ENCODE results near the gene FAM98A. TPM values are rescaled to one million over a fixed set of nuclear protein-coding genes. Genes with fewer than 3 reads are reported as not detected.

The FAM98A gene
- total RNA-seq, 1 donor from 2014 or later, result 106 TPM

GRCh38 chr2:33579227-33579626 is 19.9 kb downstream of the FAM98A start:
- no peaks in the 10 kb centered on the region for H3K4me1 Mint-ChIP-seq (ENCODE audit: low read depth, unreplicated experiment)
- FAIRE-seq, result no peak

DNA sequence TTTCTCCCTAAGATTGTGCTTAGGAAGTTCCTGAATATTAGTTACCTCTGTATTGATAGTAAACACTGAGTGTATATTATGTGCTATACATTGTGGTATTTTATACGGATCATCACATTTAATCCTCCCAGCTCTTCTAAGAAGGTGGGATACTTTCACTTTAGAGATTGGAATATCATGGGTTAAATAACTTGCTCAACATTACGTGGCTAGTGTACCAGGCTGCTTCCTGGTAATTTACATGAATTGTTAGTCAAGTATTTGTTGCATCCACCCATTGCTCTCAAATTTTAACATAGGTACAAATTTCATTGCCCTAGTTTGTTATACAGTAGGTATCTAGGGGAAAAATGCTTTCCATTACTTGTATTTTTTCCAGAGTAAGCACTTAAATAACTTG is 21.4 kb downstream of the FAM98A start:
- no peak overlapping the region for H3K9ac ChIP-seq (ENCODE audit: low read length)
- H3K4me3 Mint-ChIP-seq (ENCODE audit: unreplicated experiment), result no peak overlapping the region

More at GRCh38 chr2:33579227-33579626, 19.9 kb downstream of the FAM98A start:
- no peaks in the 10 kb centered on the region for H3K27me3 ChIP-seq (ENCODE audit: insufficient read depth, low read length)
- H3K27ac Mint-ChIP-seq (ENCODE audit: unreplicated experiment), result no peak overlapping the region
- H3K27ac ChIP-seq (ENCODE audit: low read depth, low read length), result no peak overlapping the region
- H3K79me2 ChIP-seq (ENCODE audit: insufficient read depth, low read length), result no peaks in the 10 kb centered on the region
- H3K4me3 ChIP-seq (ENCODE audit: insufficient read depth, low read depth, low read length), result no peak overlapping the region
- no peak overlapping the region for H3K4me2 ChIP-seq (ENCODE audit: low read length)
- no peak for DNase-seq (ENCODE audit: low read depth)
- no peaks in the 10 kb centered on the region for H3K4me1 ChIP-seq (ENCODE audit: insufficient read depth, low read length)
- no peak overlapping the region for H3K9ac ChIP-seq (ENCODE audit: low read length)
- peaks cover 21% of the 10 kb centered on the region for H3K36me3 ChIP-seq (ENCODE audit: insufficient read depth, low read length)
- TF ChIP-seq EZH2 (IDR thresholded peaks at IDR 0.05; ENCODE audit: insufficient read depth, low read length), result no peak
- TF ChIP-seq, protein P1, sequence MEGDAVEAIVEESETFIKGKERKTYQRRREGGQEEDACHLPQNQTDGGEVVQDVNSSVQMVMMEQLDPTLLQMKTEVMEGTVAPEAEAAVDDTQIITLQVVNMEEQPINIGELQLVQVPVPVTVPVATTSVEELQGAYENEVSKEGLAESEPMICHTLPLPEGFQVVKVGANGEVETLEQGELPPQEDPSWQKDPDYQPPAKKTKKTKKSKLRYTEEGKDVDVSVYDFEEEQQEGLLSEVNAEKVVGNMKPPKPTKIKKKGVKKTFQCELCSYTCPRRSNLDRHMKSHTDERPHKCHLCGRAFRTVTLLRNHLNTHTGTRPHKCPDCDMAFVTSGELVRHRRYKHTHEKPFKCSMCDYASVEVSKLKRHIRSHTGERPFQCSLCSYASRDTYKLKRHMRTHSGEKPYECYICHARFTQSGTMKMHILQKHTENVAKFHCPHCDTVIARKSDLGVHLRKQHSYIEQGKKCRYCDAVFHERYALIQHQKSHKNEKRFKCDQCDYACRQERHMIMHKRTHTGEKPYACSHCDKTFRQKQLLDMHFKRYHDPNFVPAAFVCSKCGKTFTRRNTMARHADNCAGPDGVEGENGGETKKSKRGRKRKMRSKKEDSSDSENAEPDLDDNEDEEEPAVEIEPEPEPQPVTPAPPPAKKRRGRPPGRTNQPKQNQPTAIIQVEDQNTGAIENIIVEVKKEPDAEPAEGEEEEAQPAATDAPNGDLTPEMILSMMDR (IDR thresholded peaks at IDR 0.05; ENCODE audit: insufficient read depth, low read depth, low read length), result no peak
- no peaks in the 10 kb centered on the region for H3K9me3 Mint-ChIP-seq (ENCODE audit: unreplicated experiment)
- H2AFZ ChIP-seq (ENCODE audit: low read depth, low read length), result no peak overlapping the region
- H3K4me3 Mint-ChIP-seq (ENCODE audit: unreplicated experiment), result no peak overlapping the region
- H4K20me1 ChIP-seq (ENCODE audit: insufficient read depth, low read length), result peaks cover 12% of the 10 kb centered on the region
- no peaks in the 10 kb centered on the region for H3K9me3 ChIP-seq (ENCODE audit: insufficient read depth, low read depth, low read length)
- no peaks in the 10 kb centered on the region for H3K36me3 Mint-ChIP-seq (ENCODE audit: low read depth, unreplicated experiment)
- no peaks in the 10 kb centered on the region for H3K27me3 Mint-ChIP-seq (ENCODE audit: low read depth, unreplicated experiment)

GRCh38 chr2:33577084-33577483 is 22.0 kb downstream of the FAM98A start:
- Mint-ChIP-seq H3K4me1 (ENCODE audit: low read depth, unreplicated experiment) (no peaks in the 10 kb centered on the region), H3K36me3 (ENCODE audit: low read depth, unreplicated experiment) (no peaks in the 10 kb centered on the region), H3K27ac (ENCODE audit: unreplicated experiment) (no peak overlapping the region), H3K4me3 (ENCODE audit: unreplicated experiment) (no peak overlapping the region), H3K9me3 (ENCODE audit: unreplicated experiment) (no peaks in the 10 kb centered on the region), H3K27me3 (ENCODE audit: low read depth, unreplicated experiment) (no peaks in the 10 kb centered on the region)
- peaks cover 3% of the 10 kb centered on the region for H3K36me3 ChIP-seq (ENCODE audit: insufficient read depth, low read length)
- no peak overlapping the region for H2AFZ ChIP-seq (ENCODE audit: low read depth, low read length)
- peak overlapping the region; percentile 51 for H3K4me2 ChIP-seq (ENCODE audit: low read length)
- H3K9ac ChIP-seq (ENCODE audit: low read length), result no peak overlapping the region
- no peaks in the 10 kb centered on the region for H3K4me1 ChIP-seq (ENCODE audit: insufficient read depth, low read length)
- H3K79me2 ChIP-seq (ENCODE audit: insufficient read depth, low read length), result no peaks in the 10 kb centered on the region
- no peaks in the 10 kb centered on the region for H3K27me3 ChIP-seq (ENCODE audit: insufficient read depth, low read length)
- no peak for DNase-seq (ENCODE audit: low read depth)
- no peak for FAIRE-seq
- no peaks in the 10 kb centered on the region for H3K9me3 ChIP-seq (ENCODE audit: insufficient read depth, low read depth, low read length)
- peaks cover 7% of the 10 kb centered on the region for H4K20me1 ChIP-seq (ENCODE audit: insufficient read depth, low read length)
- H3K4me3 ChIP-seq (ENCODE audit: insufficient read depth, low read depth, low read length), result no peak overlapping the region
- no peak for TF ChIP-seq EZH2 (IDR thresholded peaks at IDR 0.05; ENCODE audit: insufficient read depth, low read length)
- TF ChIP-seq, protein P1 (IDR thresholded peaks at IDR 0.05; ENCODE audit: insufficient read depth, low read depth, low read length), result no peak
- no peak overlapping the region for H3K27ac ChIP-seq (ENCODE audit: low read depth, low read length)

More for the DNA sequence above, 21.4 kb downstream of the FAM98A start:
- H3K79me2 ChIP-seq (ENCODE audit: insufficient read depth, low read length), result no peaks in the 10 kb centered on the region
- no peaks in the 10 kb centered on the region for H3K4me1 ChIP-seq (ENCODE audit: insufficient read depth, low read length)
- peaks cover 9% of the 10 kb centered on the region for H3K36me3 ChIP-seq (ENCODE audit: insufficient read depth, low read length)
- no peaks in the 10 kb centered on the region for H3K36me3 Mint-ChIP-seq (ENCODE audit: low read depth, unreplicated experiment)
- FAIRE-seq (no peak), DNase-seq (ENCODE audit: low read depth) (peak; percentile 16)
- no peaks in the 10 kb centered on the region for H3K9me3 Mint-ChIP-seq (ENCODE audit: unreplicated experiment)
- TF ChIP-seq EZH2 (IDR thresholded peaks at IDR 0.05; ENCODE audit: insufficient read depth, low read length), result no peak
- TF ChIP-seq, protein P1 (IDR thresholded peaks at IDR 0.05; ENCODE audit: insufficient read depth, low read depth, low read length), result no peak
- peaks cover 7% of the 10 kb centered on the region for H4K20me1 ChIP-seq (ENCODE audit: insufficient read depth, low read length)
- H3K27ac Mint-ChIP-seq (ENCODE audit: unreplicated experiment), result no peak overlapping the region
- H3K4me1 Mint-ChIP-seq (ENCODE audit: low read depth, unreplicated experiment), result no peaks in the 10 kb centered on the region
- H3K9me3 ChIP-seq (ENCODE audit: insufficient read depth, low read depth, low read length), result no peaks in the 10 kb centered on the region
- peak overlapping the region; percentile 51 for H3K4me2 ChIP-seq (ENCODE audit: low read length)
- H3K27ac ChIP-seq (ENCODE audit: low read depth, low read length), result no peak overlapping the region
- no peak overlapping the region for H3K4me3 ChIP-seq (ENCODE audit: insufficient read depth, low read depth, low read length)
- H3K27me3 Mint-ChIP-seq (ENCODE audit: low read depth, unreplicated experiment), result no peaks in the 10 kb centered on the region
- no peak overlapping the region for H2AFZ ChIP-seq (ENCODE audit: low read depth, low read length)
- no peaks in the 10 kb centered on the region for H3K27me3 ChIP-seq (ENCODE audit: insufficient read depth, low read length)
